ENCODE data around the gene SLC25A11.

SLC25A11 gene

DNA sequence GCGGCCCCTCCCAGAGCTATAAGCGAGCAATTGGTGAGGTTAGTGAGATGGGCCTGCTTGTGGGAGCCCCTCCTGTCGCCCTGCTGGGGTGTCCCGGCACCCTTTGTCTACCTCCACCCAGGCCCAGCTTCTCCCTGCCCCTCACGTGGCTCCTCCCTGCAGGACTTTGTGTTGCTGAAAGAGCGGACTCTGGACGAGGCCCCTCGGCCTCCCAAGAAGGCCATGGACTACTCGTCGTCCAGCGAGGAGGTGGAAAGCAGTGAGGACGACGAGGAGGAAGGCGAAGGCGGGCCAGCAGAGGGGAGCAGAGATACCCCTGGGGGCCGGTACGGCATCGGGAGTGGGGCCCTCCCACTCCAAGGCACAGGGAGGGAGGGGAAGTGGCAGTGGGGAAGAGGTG lies 46.6 kb downstream of the SLC25A11 start:
- no peak for DNase-seq

GRCh38 chr17:4892499-4893221 lies 47.2 kb downstream of the SLC25A11 start:
- DNase-seq: no peak

DNA sequence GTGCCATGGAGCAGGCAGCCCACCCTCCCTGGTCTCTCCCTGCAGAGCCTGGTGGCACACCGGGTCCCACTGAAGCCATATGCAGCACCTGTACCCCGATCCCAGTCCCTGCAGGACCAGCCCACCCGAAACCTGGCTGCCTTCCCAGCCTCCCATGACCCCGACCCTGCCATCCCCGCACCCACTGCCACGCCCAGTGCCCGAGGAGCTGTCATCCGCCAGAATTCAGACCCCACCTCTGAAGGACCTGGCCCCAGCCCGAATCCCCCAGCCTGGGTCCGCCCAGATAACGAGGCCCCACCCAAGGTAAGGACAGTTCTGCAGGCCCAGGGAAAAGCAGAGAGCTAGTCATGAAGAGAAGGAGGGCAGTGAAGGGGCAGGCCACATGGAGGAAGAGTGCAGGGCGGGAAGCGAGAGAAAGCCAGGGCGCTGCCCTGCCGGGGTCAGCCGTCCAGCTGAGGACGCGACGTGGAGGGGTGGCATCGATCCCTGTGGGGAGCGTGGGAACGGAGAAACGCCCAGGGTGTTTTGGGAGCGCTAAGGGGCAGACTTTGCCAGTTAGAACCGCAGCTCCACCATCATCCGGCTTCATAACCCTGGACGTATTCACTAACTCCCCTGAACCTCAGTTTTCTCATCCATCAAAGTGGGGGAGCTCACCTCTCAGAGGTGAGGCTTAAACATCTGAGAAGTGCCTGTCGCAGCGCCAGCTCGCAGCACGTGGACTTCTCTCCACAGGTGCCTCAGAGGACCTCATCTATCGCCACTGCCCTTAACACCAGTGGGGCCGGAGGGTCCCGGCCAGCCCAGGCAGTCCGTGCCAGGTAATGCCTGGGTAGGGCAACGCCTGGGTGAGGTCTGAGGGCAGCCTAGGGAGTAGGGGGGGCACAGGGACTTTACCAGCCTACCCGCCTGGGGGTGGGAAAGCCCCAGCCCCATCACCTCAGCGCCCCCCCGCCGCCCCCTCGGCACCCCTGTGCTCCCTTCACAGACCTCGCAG lies 48.1 kb downstream of the SLC25A11 start:
- no peak for DNase-seq

DNA sequence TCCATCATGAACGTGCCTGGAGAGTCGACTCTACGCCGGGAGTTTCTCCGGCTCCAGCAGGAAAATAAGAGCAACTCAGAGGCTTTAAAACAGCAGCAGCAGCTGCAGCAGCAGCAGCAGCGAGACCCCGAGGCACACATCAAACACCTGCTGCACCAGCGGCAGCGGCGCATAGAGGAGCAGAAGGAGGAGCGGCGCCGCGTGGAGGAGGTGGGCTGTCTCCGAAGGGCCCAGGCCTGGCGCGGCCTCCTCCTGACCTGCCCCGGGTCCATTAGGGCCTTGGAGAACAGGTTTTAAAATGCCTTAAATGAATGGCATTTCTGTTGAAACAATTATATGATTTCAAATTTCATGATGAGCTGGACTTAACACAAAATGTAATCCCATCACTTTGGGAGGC lies 52.3 kb downstream of the SLC25A11 start:
- DNase-seq: no peak
